Stomach (tissue), 4 donors: ENCODE results near the gene VGLL4.

ENCODE experiments used
- CTCF ChIP-seq, 7 experiments: fragments of 450-650 bp in 4 of 7; fragments of 200-600 bp in 3 of 7; sonication (generic) in 3 of 7; IDR thresholded peaks; one replicate each; pipeline ENCODE4 v1.5.1; 2016 to 2019; ENCODE audit warnings: antibody characterized with exemption in 7 of 7, control low read depth in 2 of 7, mild to moderate bottlenecking in 1 of 7
- EP300 ChIP-seq: sonication (generic); formaldehyde crosslinking; IDR thresholded peaks from one replicate; pipeline ENCODE4 v1.6.1; 2017; ENCODE audit warnings: antibody characterized with exemption
- POLR2A ChIP-seq, 4 donors: fragments of 450-650 bp; IDR thresholded peaks; one replicate each; pipeline ENCODE4 v1.6.1; 2016; ENCODE audit warnings: antibody characterized with exemption in 4 of 4, control low read depth in 2 of 4, mild to moderate bottlenecking in 1 of 4, moderate library complexity in 1 of 4

- TF ChIP-seq CTCF (IDR thresholded peaks at IDR 0.05) (no peak), POLR2A (IDR thresholded peaks at IDR 0.05) (no peak), EP300 (no peak)
Measured at GRCh38 chr3:11563159-11563864, 80.4 kb downstream of the VGLL4 start.
